ENCODE data around the gene TNFRSF11A.
A peak's percentile ranks its signal among the peaks of the same experiment; 100 is the strongest.

Gene TNFRSF11A

DNA sequence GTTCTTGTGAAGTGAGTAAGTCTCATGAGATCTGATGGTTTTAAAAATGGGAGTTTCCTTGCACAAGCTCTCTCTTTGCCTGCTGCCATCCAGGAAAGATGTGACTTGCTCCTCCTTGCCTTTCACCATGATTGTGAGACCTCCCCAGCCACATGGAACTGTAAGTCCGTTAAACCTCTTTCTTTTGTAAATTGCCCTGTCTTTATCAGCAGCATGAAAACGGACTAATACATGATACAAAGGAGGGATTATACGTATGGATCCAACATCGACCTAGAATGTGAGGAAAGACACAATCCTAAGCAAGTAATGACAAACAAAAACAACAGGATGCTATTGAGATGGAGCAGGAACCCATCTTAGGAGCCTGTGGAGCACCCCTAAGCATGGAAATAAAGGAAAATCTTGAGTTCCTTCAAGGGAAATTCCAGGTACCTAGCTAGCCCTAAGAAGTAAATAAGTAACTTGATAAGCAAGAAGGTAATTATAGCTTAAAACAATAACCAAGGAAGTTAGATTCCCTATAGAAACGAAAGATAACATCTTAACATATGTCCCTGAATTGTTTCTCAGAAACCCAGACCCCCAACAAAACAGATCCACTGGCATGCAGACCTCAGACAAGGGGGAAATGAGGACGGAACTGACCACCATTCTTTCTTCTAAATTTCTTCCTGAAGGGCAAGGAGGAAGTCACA, 1.5 kb upstream of the TNFRSF11A start:
- DNase-seq (ENCODE audit: extremely low read depth, low read depth), result no peak
- H3K4me3 ChIP-seq (replicated peaks; ENCODE audit: low read depth, low read length), result no peak overlapping the region

DNA sequence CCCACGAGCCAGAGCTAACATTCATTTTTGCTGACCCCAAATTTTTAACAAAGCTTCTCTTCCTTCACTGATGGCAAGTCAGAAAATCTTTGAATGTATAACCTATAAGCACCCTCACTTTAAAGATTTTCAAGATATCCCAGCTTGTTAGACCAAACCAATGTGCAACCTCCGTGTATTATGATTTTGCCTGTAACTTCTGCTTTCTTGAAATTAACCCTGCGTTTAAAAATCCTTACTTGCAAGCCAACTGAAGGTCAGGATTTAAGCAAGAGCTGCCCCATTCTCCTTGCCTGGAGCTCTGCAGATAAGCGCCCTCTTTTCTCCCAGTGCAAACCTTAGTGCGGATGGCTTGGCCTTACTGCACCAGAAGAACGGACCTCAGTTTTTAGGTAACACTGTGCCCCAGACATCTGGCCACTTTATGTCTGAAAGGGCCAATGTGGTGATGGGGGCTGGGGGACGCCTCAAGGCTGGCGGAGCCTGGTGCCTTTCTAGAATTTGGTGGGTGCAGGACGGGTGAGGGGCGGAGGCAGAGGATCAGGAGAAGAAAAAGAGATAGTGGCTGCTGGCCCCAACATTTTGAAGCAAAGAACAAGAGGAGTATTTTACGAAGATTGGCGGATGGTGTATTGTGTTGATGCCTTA, 805 bp upstream of the TNFRSF11A start:
- no peak overlapping the region for H3K4me3 ChIP-seq (replicated peaks; ENCODE audit: low read depth, low read length)
- TF ChIP-seq, protein P1, sequence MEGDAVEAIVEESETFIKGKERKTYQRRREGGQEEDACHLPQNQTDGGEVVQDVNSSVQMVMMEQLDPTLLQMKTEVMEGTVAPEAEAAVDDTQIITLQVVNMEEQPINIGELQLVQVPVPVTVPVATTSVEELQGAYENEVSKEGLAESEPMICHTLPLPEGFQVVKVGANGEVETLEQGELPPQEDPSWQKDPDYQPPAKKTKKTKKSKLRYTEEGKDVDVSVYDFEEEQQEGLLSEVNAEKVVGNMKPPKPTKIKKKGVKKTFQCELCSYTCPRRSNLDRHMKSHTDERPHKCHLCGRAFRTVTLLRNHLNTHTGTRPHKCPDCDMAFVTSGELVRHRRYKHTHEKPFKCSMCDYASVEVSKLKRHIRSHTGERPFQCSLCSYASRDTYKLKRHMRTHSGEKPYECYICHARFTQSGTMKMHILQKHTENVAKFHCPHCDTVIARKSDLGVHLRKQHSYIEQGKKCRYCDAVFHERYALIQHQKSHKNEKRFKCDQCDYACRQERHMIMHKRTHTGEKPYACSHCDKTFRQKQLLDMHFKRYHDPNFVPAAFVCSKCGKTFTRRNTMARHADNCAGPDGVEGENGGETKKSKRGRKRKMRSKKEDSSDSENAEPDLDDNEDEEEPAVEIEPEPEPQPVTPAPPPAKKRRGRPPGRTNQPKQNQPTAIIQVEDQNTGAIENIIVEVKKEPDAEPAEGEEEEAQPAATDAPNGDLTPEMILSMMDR (IDR thresholded peaks at IDR 0.05; ENCODE audit: low read depth, low read length, missing control alignments), result no peak
- no peak for DNase-seq (ENCODE audit: extremely low read depth, low read depth)

More for the DNA sequence above, 1.5 kb upstream of the TNFRSF11A start:
- TF ChIP-seq, protein P1 (IDR thresholded peaks at IDR 0.05; ENCODE audit: low read depth, low read length, missing control alignments), result no peak

DNA sequence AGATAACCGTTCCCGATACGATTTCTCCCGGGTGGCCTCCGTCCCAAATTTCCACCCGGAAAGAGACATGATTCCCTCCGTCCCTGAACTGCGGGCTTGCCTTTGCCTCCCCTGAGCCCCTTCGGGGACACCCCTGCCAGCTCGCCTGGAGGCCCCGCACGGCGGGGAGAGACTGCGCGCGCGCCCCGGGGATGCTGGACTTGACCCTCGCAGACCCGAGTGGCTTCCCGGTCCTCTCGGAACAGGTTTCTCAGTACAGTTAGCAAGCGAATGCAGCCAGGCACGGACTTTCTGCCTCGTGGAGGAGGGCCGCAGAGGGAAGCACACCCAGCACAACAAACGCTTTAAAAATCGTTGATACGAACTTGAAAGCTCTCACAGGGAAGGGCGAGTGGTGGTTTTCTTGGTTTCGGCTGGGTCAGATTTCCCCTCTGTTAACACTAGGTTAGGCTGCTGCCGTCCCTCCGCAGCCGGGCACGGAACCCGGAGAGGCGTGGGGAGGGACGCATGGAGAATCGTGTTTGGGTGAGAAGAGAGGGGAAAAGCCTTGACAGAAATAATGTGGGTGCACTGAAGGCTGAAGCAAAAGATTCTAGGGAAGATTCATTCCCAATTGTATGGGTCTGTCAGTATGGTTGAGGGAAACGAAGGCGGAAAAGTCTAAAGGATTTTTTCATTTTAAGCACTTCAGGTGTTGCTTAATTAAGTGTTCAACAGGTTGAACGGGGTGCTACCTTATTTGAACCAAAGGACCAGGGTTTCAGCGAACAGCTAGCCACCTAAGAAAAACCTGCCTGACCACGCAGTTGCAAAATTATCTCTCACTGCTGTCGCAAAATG, 916 bp downstream of the TNFRSF11A start:
- DNase-seq (ENCODE audit: extremely low read depth, low read depth), result no peak
- TF ChIP-seq, protein P1 (IDR thresholded peaks at IDR 0.05; ENCODE audit: low read depth, low read length, missing control alignments), result no peak
- H3K4me3 ChIP-seq (replicated peaks; ENCODE audit: low read depth, low read length), result peak overlapping the region; percentile 33

DNA sequence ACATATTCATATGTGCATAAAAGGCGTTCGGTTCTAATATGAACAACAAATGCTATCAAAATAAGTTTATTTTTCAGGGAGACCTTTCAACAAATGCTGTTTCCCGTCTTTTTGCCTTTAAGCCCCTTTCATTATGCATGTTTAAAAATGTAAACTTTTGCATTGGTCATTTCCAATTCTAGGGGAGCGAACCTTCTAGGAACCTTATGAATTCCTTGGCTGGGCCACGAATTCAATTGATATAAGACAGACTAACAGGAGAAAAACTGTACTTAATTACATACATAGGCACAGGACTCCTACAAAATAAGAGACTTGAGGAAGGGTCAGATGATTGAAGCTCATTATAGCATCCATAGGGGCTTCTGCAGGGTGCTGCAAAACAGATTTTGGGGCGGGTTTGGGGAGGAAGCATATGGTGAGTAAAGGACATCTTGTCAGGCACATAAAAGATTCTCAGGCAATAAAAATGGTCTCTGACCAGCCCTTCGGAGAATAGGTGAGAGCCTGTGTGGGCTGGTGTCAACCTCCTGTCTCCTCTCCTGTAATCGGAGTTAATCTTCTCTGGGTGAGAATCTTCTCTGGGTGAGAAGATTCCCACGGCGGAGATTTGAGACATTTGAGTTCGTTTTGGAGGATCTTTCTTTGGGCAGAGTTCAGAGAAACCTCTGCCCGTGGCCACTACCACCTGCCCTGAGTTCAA, 1.7 kb downstream of the TNFRSF11A start:
- TF ChIP-seq, protein P1 (IDR thresholded peaks at IDR 0.05; ENCODE audit: low read depth, low read length, missing control alignments), result no peak
- DNase-seq (ENCODE audit: extremely low read depth, low read depth), result no peak
- H3K4me3 ChIP-seq (replicated peaks; ENCODE audit: low read depth, low read length), result no peak overlapping the region

DNA sequence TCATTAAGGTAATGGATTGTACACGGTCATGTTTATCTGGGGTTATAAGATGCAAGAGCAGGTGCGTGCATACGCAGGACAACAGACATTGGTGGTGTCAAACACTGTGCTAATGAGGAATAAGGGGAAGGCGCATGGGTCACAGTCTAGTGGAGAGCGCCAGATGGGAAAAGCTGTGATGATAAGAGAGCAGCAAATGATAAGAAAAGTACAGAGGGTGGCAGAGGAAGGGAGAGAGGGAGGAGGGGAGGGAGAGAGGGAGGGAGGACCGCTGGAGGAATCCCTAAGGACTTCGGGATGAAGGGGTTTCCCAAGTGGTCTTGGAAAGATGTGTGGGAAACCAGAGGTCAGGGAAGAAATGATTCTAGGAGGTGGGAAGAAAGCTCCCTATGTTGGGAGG, 2.9 kb downstream of the TNFRSF11A start:
- TF ChIP-seq, protein P1 (IDR thresholded peaks at IDR 0.05; ENCODE audit: low read depth, low read length, missing control alignments), result no peak

More for the DNA sequence above, 2.9 kb downstream of the TNFRSF11A start:
- no peak for DNase-seq (ENCODE audit: extremely low read depth, low read depth)
- H3K4me3 ChIP-seq (replicated peaks; ENCODE audit: low read depth, low read length), result no peak overlapping the region

Data from HFF-Myc (cell line).